Measurements from ENCODE around the gene HOXA13. TPM values are rescaled to one million over a fixed set of nuclear protein-coding genes. Genes with fewer than 3 reads are reported as not detected.

The HOXA13 gene
- total RNA-seq, 2 donors from 2014 or later, result 35.2 to 39.4 TPM

DNA sequence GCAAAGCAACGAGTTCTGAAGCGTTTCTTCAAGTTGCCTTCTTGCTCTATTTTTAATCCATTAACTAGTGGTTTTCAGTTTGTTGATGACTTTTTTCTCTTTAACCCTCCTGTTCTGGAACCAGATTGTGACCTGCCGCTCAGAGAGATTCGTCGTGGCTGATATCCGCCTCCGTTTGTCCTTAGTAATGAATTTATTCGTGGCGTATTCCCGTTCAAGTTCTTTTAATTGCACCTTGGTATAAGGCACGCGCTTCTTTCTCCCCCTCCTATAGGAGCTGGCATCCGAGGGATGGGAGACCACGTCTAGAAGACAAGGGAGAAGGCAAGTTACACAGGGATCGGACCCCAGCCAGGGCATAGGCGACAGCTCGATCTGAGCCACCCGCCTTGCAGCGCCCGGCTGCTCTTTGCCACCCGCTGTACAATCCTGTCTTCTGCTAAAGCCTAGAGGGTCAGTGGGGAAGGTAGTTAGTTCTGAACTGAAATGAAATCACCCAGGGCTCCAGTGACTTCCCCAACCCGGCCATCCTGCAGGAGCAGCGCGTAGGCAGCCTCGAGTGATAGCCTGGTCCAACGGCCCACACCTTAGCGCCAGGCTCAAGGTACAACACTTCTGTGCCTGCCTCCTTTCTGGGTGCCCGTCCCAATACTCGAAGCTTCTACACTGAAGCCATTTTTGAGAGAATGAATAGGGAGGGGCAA lies 1.6 kb downstream of the HOXA13 start:
- peak in 1 of 2 donors; percentile 39 for DNase-seq
- peak; percentile 10 for ATAC-seq
- intact Hi-C loops (cut with DNase I, micrococcal nuclease), result no loop called here

GRCh38 chr7:27197137-27198042 lies 2.5 kb downstream of the HOXA13 start:
- DNase-seq, result no peak
- ATAC-seq, result no peak
- intact Hi-C loops (cut with DNase I, micrococcal nuclease), result no loop called here

DNA sequence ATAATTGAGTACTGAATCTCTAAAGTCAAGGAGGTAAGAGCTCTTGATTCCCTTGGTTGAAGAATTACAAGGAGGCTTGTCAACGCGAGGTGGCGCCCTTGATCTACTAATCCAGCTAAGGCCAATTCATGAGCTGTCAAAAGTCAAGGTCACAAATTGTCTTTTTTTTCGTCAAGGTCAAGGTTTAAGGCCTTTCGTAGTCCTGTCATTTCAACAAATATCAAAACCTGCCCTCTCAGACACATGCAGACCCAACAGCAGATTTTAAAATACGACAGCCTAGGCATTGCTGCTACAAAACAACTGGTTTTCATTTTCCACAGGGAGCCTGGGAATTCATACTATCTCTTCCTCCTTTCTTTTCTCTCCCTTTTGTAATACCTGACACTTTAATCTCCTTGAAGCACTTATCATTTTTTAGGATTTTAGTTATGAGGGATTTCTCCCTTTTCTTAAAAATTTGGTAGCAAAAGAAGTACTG lies 3.6 kb downstream of the HOXA13 start:
- DNase-seq (peak; percentile 90 to 98), ATAC-seq (peak; percentile 16)
- intact Hi-C loops (cut with DNase I, micrococcal nuclease), result no loop called here

DNA sequence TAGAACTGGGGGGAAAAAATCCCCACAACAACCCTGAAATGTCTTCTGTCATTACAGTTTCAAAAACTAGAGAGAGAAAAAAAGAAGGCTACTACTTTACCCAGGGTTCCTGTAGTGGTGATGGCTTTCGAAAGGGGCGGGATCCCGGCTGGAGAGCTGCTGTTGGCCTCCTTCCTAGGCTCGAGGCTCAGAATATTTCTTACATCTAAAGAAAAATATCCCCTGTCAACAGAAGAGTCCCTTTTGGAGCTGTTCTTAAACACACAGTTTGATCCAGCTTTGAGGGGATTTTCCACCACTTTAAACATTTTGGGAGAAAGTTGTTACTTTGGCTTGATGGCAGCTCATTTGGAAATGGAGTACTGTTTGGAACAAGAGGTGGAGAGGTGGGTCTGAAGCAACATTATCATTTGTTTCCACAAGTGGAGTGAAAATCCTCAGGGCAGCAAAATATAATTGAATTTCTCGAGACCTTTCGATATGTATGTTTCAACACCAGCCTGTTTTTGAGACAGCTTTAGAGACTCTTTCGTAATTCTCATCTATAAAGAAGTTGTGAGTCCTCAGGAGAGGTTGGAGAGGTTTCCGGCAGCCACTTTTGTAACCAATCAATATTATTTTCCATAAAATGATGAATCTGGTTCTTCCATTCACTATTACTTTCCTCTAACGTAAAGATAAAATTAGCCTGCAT lies 5.1 kb downstream of the HOXA13 start:
- ATAC-seq, result no peak
- intact Hi-C loops (cut with DNase I, micrococcal nuclease), result no loop called here

DNA sequence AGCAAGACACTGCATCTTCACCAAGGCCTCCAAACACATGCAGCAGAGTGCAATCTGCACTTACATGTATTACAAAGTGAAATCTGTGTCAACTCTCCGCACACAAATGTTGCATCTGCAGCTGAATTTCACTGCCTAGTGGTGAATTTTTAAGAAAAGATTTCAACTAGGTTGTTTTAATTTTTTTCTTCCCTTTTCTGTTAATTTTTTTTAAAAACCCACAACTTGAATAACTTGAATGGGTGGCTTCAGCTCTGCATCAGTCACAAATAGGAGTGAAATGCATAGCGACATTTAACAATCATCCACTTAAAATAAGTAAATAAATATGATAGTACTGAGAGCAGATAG lies 5.9 kb downstream of the HOXA13 start:
- no peak for ATAC-seq
- intact Hi-C loops (cut with DNase I, micrococcal nuclease), result no loop called here
- no peak for DNase-seq

More for the DNA sequence above, 5.1 kb downstream of the HOXA13 start:
- peak in 1 of 2 donors; percentile 51 for DNase-seq

DNA sequence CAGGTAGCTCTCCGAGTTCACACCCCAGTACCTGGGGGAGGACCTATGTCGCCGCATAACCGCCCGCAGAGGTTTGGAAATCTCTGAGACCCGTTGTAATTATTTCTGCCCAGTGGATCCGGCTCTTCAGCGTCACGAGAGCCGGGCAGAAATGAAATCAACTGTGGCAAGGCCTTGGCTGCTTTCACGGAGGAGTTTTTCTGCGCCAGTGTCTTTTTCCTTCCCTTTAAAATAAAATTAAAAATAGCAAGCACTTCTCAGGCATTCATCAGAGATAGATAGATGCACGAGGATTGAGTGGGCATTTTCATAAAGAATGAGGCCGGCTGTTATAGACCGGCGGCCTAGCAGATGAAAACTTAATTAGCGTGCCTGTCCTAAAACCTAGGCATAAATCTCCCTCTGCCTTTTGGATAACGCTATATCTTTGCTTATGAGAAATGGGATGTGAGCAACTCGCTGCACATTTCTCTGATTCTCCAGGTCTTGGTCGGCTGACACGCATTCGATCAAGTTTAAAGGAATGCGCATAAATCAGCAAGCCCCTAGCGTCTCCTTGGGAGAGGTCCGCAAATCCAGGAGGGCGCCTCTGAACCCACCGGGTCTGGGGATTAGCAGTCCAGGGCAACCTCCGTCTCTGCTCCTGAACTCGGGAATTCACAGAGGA lies 6.4 kb downstream of the HOXA13 start:
- DNase-seq (peak in 1 of 2 donors; percentile 31), ATAC-seq (no peak)
- intact Hi-C loops (cut with DNase I, micrococcal nuclease), result no loop called here

DNA sequence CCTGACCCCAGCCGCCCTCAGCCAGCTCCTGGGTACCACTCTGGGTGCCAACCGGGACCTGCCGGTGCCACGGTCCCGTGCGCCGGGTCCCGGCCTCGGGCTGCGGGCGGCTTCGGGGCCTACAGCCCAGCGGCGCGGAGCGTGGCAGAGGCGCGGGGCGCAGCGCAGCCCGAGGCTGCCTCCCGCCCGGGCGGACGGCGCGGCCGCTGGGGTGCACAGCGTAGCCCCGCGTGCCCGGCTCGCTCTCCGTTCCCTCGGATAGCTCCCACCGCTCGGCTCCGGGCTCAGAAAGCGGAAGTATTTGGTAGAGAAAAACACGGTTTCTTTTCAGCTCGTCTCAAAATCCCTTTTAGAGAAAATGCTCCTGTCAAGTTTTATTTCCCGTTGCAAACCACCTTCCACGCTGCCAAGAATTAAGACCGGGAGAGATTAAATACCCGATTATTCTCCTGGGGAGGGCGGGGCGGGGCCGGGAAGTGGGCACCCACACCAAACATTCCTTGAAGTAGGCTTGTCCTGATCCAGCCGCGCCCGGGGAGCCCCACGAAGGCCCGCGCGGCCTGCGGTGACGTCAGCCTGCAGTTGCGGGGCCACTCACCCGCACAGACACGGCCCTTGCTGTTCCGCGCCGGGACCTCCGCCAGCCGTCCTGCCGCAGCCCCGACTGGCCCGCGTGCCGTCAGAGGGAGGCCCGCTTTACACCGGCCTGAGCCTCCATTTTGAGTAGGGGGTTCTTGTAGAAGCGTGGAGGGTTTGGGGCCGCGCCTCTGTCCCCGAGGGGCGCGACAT lies 7.2 kb downstream of the HOXA13 start:
- ATAC-seq, result peak; percentile 8
- intact Hi-C loops (cut with DNase I, micrococcal nuclease), result no loop called here

GRCh38 chr7:27191833-27192545 lies 7.9 kb downstream of the HOXA13 start:
- peak; percentile 29 for ATAC-seq
- DNase-seq, result peak; percentile 71 to 75
- intact Hi-C loops (cut with DNase I, micrococcal nuclease), result no loop called here

More for the DNA sequence above, 7.2 kb downstream of the HOXA13 start:
- DNase-seq, result peak; percentile 34 to 60

GRCh38 chr7:27191161-27191731 lies 8.6 kb downstream of the HOXA13 start:
- peak; percentile 32 to 36 for DNase-seq
- intact Hi-C loops (cut with DNase I, micrococcal nuclease), result no loop called here
- ATAC-seq, result no peak

GRCh38 chr7:27189997-27190748 lies 9.7 kb downstream of the HOXA13 start:
- intact Hi-C loops (cut with DNase I, micrococcal nuclease), result no loop called here
- DNase-seq (peak; percentile 52 to 62), ATAC-seq (peak; percentile 22)

GRCh38 chr7:27189295-27189996 lies 10.4 kb downstream of the HOXA13 start:
- intact Hi-C loops (cut with DNase I, micrococcal nuclease), result no loop called here
- ATAC-seq (peak; percentile 45), DNase-seq (peak; percentile 76 to 80)

GRCh38 chr7:27188386-27189294 lies 11.3 kb downstream of the HOXA13 start:
- intact Hi-C loops (cut with DNase I, micrococcal nuclease), result no loop called here
- ATAC-seq (peak; percentile 3), DNase-seq (peak; percentile 45 to 68)

- ATAC-seq, result no peak
- peak; percentile 24 to 44 for DNase-seq
- intact Hi-C loops (cut with DNase I, micrococcal nuclease), result no loop called here
Observed at GRCh38 chr7:27187475-27188385, 12.2 kb downstream of the HOXA13 start.

Data from left colon (tissue), 2 donors.